NT2/D1 (cell line): ENCODE measurements around the gene AGXT2.

Experiments used
- SUZ12 ChIP-seq: IDR thresholded peaks from 2 replicates; pipeline ENCODE4 v1.6.1; 2011; ENCODE audit not compliant: insufficient read length, insufficient read depth; ENCODE audit errors: extremely low read depth
- YY1 ChIP-seq: IDR thresholded peaks from 2 replicates; pipeline ENCODE4 v1.6.1; 2011; ENCODE audit not compliant: insufficient read length, insufficient read depth
- ZNF274 ChIP-seq: IDR thresholded peaks from 2 replicates; pipeline ENCODE4 v1.6.1; 2011; ENCODE audit warnings: mild to moderate bottlenecking, low read depth, low read length

- TF ChIP-seq SUZ12 (no peak), YY1 (no peak), ZNF274 (no peak)
These were observed 44.5 kb downstream of the AGXT2 start for GRCh38 chr5:35003018-35003957.
